Neural progenitor cell (in vitro differentiated cells): ENCODE results near the gene SGCD.

ENCODE experiments used
- CTCF ChIP-seq: fragments of 200-600 bp; sonication (generic); IDR thresholded peaks from 2 replicates; pipeline ENCODE4 v1.5.1; 2017; ENCODE audit warnings: antibody characterized with exemption, mild to moderate bottlenecking
- EZH2 ChIP-seq: fragments of 200-600 bp; sonication (generic); IDR thresholded peaks from 2 replicates; pipeline ENCODE4 v1.6.1; 2017; ENCODE audit warnings: antibody characterized with exemption, mild to moderate bottlenecking, moderate library complexity

DNA sequence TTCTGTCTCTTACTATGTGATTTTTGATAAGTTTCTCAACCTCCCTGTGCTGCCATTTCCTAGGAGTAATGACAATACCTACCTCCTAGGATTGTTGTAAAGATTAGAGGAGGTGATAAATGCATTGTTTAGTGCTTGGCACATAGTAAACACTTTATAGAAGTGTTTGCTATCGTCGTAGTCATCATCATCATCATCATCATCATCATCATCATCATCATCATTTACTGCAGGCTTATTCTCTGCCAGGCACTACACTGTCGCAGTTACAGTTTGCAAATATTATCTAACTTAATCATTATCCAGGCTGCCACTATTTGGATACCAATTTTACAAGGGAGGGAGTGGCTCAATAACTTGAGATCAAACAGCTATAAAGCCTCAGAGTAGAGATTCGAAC is 24.5 kb downstream of the SGCD start:
- TF ChIP-seq CTCF, result no peak
- TF ChIP-seq EZH2, result no peak
